Natural killer cell treated with Interleukin-12 subunit alpha and Interleukin-12 subunit beta and Interleukin-15 and Interleukin-18, amount 100 ng/mL, for 72 hours (primary cell): ENCODE results near the gene ALG12. TPM values are rescaled to one million over a fixed set of nuclear protein-coding genes. Genes with fewer than 3 reads are reported as not detected.

Source experiments
- ATAC-seq, 2 donors: fragments of 150-1000 bp; cut with Tn5 transposase in 1 of 2; sonication (Bioruptor Pico), chemical (Tn5 transposase) in 1 of 2; 2 replicates each; pipeline ENCODE4 v1.10.0; 2021
- DNase-seq: peaks from one replicate; pipeline ENCODE4 v3.0.0; 2022; ENCODE audit warnings: low spot score
- H3K27ac Mint-ChIP-seq, 2 donors: 1 replicate in 1 of 2; 2 replicates in 1 of 2; pipeline ENCODE4 v1.8.0; 2022; ENCODE audit warnings: mixed read lengths in 2 of 2, mild to moderate bottlenecking in 1 of 2, moderate library complexity in 1 of 2
- H3K27me3 Mint-ChIP-seq, 2 donors: 1 replicate in 1 of 2; 2 replicates in 1 of 2; pipeline ENCODE4 v1.8.0; 2022; ENCODE audit warnings: mixed read lengths in 2 of 2
- H3K36me3 Mint-ChIP-seq: one replicate; pipeline ENCODE4 v1.8.0; 2022; ENCODE audit warnings: mixed read lengths
- H3K4me1 Mint-ChIP-seq, 2 donors: 1 replicate in 1 of 2; 2 replicates in 1 of 2; pipeline ENCODE4 v1.8.0; 2022; ENCODE audit warnings: low read depth in 2 of 2, mixed read lengths in 2 of 2, mild to moderate bottlenecking in 1 of 2
- H3K4me3 Mint-ChIP-seq: one replicate; pipeline ENCODE4 v1.8.0; 2022; ENCODE audit warnings: mixed read lengths
- H3K9me3 Mint-ChIP-seq: 2 replicates; pipeline ENCODE4 v1.8.0; 2022; ENCODE audit warnings: mixed read lengths
- total RNA-seq, 2 donors: library from RNA; stranded (reverse); gene quantifications; one replicate each; pipeline ENCODE4 v1.2.3, GENCODE V29; 2022

Gene ALG12
- total RNA-seq, 2 donors from 2014 or later: 19.3 to 22.9 TPM

GRCh38 chr22:49866646-49867045 lies 51.6 kb downstream of the ALG12 start:
- Mint-ChIP-seq H3K27me3 (no peaks in the 10 kb centered on the region), H3K4me1 (peaks cover 63 to 69% of the 10 kb centered on the region in 2 donors), H3K9me3 (no peaks in the 10 kb centered on the region), H3K4me3 (peak overlapping the region; percentile 61), H3K36me3 (peaks cover 38% of the 10 kb centered on the region), H3K27ac (peak overlapping the region in 1 of 2 donors; percentile 38)
- no peak for DNase-seq
- no peak for ATAC-seq

DNA sequence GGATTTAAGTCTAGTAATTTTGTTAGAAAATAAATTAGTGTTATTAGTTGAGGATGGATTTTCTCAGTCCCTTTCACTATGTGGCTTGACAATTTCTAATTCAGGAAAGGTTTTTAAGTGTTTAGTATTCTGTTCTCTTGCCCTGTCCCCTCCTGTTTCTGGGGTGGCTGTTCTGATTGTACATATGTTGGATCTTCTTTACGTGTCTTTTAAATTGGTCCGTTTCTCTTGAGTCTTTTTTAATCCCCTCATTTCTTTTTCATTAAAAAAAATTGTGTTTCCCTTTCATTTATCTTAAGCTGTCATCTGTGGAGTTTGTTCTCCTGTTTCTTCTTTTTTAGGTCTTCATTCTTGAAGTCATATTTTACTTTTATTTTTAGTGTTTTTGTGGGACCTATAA lies 52.1 kb downstream of the ALG12 start:
- ATAC-seq (no peak), DNase-seq (no peak)
- Mint-ChIP-seq H3K36me3 (peaks cover 38% of the 10 kb centered on the region), H3K4me3 (no peak overlapping the region), H3K27me3 (no peaks in the 10 kb centered on the region), H3K27ac (peak overlapping the region in 1 of 2 donors; percentile 38), H3K4me1 (peaks cover 64 to 70% of the 10 kb centered on the region in 2 donors), H3K9me3 (no peaks in the 10 kb centered on the region)

- Mint-ChIP-seq H3K9me3 (no peaks in the 10 kb centered on the region), H3K36me3 (peaks cover 32% of the 10 kb centered on the region), H3K4me3 (no peak overlapping the region), H3K27ac (no peak overlapping the region), H3K27me3 (no peaks in the 10 kb centered on the region), H3K4me1 (peaks cover 60 to 62% of the 10 kb centered on the region in 2 donors)
- DNase-seq: no peak
- ATAC-seq: no peak
Measured at GRCh38 chr22:49865156-49865555, 53.1 kb downstream of the ALG12 start.

DNA sequence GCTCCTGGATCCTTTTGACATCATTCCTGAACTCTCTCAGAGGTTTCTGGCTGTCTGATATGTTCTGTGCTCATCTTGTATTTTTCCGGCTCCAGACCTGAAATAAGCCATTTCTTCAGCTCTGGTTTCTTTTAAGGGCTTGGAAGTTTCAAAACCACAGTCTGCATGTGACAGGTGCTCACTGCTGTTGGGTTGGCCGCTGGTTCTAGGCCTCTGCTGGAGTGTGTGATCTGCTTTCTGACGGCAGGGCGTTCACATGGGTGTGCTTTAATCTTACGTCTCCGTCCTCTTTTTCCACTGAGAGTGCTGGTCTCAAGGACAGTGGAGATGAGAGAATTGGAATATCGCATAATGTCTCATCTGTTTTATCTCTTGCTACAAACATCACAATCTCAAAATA lies 54.3 kb downstream of the ALG12 start:
- no peaks in the 10 kb centered on the region for H3K27me3 Mint-ChIP-seq
- no peaks in the 10 kb centered on the region for H3K9me3 Mint-ChIP-seq
- peaks cover 21% of the 10 kb centered on the region for H3K36me3 Mint-ChIP-seq
- H3K4me3 Mint-ChIP-seq: no peak overlapping the region
- ATAC-seq: no peak
- H3K4me1 Mint-ChIP-seq: peaks cover 50% of the 10 kb centered on the region in 2 donors
- no peak for DNase-seq
- no peak overlapping the region for H3K27ac Mint-ChIP-seq

- Mint-ChIP-seq H3K27ac (no peak overlapping the region), H3K4me1 (peaks cover 35 to 44% of the 10 kb centered on the region in 2 donors), H3K9me3 (no peaks in the 10 kb centered on the region), H3K27me3 (no peaks in the 10 kb centered on the region), H3K36me3 (peaks cover 19% of the 10 kb centered on the region), H3K4me3 (no peak overlapping the region)
- DNase-seq: no peak
- ATAC-seq: no peak
Measured at GRCh38 chr22:49862496-49862776, 55.8 kb downstream of the ALG12 start.

- H3K4me1 Mint-ChIP-seq: peaks cover 30 to 38% of the 10 kb centered on the region in 2 donors
- no peak overlapping the region for H3K4me3 Mint-ChIP-seq
- H3K36me3 Mint-ChIP-seq: peaks cover 13% of the 10 kb centered on the region
- no peaks in the 10 kb centered on the region for H3K9me3 Mint-ChIP-seq
- H3K27me3 Mint-ChIP-seq: no peaks in the 10 kb centered on the region
- ATAC-seq (no peak), DNase-seq (no peak)
- H3K27ac Mint-ChIP-seq: no peak overlapping the region
Measured at GRCh38 chr22:49861642-49862495, 56.4 kb downstream of the ALG12 start.

DNA sequence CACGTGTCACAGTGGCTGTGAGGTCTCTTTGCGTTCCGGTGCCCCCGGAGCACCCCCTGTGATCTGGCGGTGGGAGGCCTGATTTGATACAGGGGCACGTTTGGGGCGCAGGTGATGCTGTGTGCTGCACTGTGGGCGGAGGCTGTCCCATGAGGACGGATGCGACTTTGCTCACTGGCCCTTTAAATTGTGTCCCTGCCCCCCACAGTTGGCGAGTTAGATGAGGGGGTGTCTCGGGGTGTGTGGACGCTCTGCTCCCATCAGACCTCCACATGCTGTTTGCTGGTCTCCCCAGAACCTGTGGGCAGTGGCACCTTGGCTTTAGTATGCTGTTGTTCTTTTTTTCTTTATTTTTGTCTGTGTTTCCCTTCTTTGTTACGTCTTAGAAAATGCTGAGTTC lies 59.4 kb downstream of the ALG12 start:
- no peak for ATAC-seq
- peaks cover 31 to 36% of the 10 kb centered on the region in 2 donors for H3K4me1 Mint-ChIP-seq
- H3K27ac Mint-ChIP-seq: no peak overlapping the region

DNA sequence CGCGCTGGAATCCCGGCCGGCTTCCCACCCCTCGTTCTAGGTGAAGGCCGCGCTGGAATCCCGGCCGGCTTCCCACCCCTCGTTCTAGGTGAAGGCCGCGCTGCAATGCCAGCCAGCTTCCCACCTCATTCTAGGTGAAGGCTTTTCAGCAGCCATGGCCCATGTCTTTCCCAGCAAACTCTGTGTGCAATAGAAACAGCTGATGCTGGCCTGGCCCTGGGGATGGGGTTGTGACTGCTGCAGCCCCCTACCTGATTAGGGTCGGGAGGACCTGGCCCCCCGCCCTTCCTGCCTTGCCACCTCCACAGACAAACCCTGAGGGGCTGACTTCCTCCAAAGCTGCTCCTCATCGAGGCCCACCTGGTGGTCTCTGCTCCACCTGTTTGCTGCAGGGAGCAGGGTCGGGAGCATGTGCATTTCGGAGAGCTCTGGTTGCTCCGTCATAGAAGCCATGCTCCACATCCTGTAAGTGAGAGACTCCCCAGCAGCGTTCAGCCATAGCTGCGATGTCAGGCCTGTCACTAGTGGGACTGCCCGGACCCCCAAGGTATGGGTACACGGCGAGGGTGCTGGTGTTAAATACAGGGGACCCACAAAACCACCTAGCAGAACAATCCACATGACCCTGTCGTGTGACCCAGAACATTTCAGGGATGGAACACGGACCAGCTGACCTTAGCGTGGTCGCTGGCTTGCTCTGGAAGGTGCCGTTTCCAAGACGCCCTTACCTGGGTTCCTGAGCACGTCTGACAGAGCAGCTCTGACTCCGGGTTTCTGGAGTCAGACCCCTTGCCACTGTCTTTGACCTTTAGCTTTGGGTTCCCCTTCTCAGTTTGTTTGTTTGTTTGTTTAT lies 61.2 kb downstream of the ALG12 start:
- no peak for DNase-seq
- no peaks in the 10 kb centered on the region for H3K27me3 Mint-ChIP-seq
- no peaks in the 10 kb centered on the region for H3K9me3 Mint-ChIP-seq
- no peaks in the 10 kb centered on the region for H3K36me3 Mint-ChIP-seq
- ATAC-seq: no peak
- peaks cover 25 to 32% of the 10 kb centered on the region in 2 donors for H3K4me1 Mint-ChIP-seq
- H3K4me3 Mint-ChIP-seq: no peak overlapping the region
- no peak overlapping the region for H3K27ac Mint-ChIP-seq

More for the DNA sequence above, 59.4 kb downstream of the ALG12 start:
- H3K27me3 Mint-ChIP-seq: no peaks in the 10 kb centered on the region
- H3K36me3 Mint-ChIP-seq: no peaks in the 10 kb centered on the region
- DNase-seq: no peak
- H3K4me3 Mint-ChIP-seq: no peak overlapping the region
- no peaks in the 10 kb centered on the region for H3K9me3 Mint-ChIP-seq

DNA sequence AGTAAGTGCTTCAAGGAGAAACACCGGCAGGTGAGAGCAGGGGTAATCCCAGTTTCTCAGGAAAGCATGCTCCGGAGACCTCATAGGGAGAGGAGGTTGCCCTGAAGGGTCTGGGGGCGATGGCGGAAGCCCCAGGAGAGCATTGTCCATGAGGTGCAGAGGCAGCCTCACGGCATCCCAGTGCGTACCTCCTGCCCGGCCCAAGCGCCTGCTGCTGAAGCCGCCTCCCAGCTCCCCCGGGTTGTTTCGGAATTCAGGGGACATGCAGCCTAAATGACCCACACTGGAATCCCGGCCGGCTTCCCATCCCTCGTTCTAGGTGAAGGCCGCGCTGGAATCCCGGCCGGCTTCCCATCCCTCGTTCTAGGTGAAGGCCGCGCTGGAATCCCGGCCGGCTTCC lies 61.9 kb downstream of the ALG12 start:
- peaks cover 26 to 34% of the 10 kb centered on the region in 2 donors for H3K4me1 Mint-ChIP-seq
- H3K9me3 Mint-ChIP-seq: no peaks in the 10 kb centered on the region
- DNase-seq: no peak
- peak overlapping the region; percentile 96 for H3K4me3 Mint-ChIP-seq
- no peaks in the 10 kb centered on the region for H3K36me3 Mint-ChIP-seq
- H3K27me3 Mint-ChIP-seq: peaks cover 5 to 6% of the 10 kb centered on the region in 2 donors
- ATAC-seq: no peak
- H3K27ac Mint-ChIP-seq: no peak overlapping the region

- H3K9me3 Mint-ChIP-seq: no peaks in the 10 kb centered on the region
- H3K27me3 Mint-ChIP-seq: peaks cover 13 to 16% of the 10 kb centered on the region in 2 donors
- no peaks in the 10 kb centered on the region for H3K36me3 Mint-ChIP-seq
- peaks cover 27 to 32% of the 10 kb centered on the region in 2 donors for H3K4me1 Mint-ChIP-seq
- H3K4me3 Mint-ChIP-seq: peak overlapping the region; percentile 96
- peak overlapping the region; percentile 77 to 94 for H3K27ac Mint-ChIP-seq
- ATAC-seq (no peak), DNase-seq (no peak)
Measured at GRCh38 chr22:49855251-49855911, 62.9 kb downstream of the ALG12 start.

- Mint-ChIP-seq H3K9me3 (no peaks in the 10 kb centered on the region), H3K4me1 (peaks cover 27 to 32% of the 10 kb centered on the region in 2 donors), H3K36me3 (no peaks in the 10 kb centered on the region), H3K4me3 (peak overlapping the region; percentile 96), H3K27ac (peak overlapping the region; percentile 77 to 94), H3K27me3 (peaks cover 13 to 17% of the 10 kb centered on the region in 2 donors)
- DNase-seq (no peak), ATAC-seq (peak in 1 of 2 donors; percentile 15)
Measured at GRCh38 chr22:49853981-49854831, 64.0 kb downstream of the ALG12 start.

GRCh38 chr22:49852898-49853894 lies 65.0 kb downstream of the ALG12 start, which contains the start of gene ZBED4:
ZBED4 (plus strand) TSS chr22:49853844; CDS start chr22:49883663, 29,819 bp downstream.
- peak; percentile 99 for DNase-seq
- Mint-ChIP-seq H3K9me3 (no peaks in the 10 kb centered on the region), H3K4me1 (peaks cover 22 to 27% of the 10 kb centered on the region in 2 donors), H3K27me3 (peaks cover 13 to 17% of the 10 kb centered on the region in 2 donors), H3K4me3 (peak within 1 kb of the TSS; percentile 96), H3K36me3 (no peaks in the 10 kb centered on the region), H3K27ac (peak within 1 kb of the TSS; percentile 77 to 94)
- peak; percentile 94 to 96 for ATAC-seq
